Psoas muscle (tissue), 8 donors: ENCODE data around the gene ACAD8. TPM values are rescaled to one million over a fixed set of nuclear protein-coding genes. Genes with fewer than 3 reads are reported as not detected.

ENCODE experiments used
- ATAC-seq, 4 donors: fragments of 200-7000 bp; cut with Tn5 transposase; one replicate each; pipeline ENCODE4 v1.9.1; 2020; ENCODE audit warnings: moderate library complexity in 3 of 4, mild to moderate bottlenecking in 2 of 4
- DNase-seq, 2 donors: peaks; one replicate each; pipeline ENCODE4 v3.0.0-alpha.2; 2020
- H3K27ac ChIP-seq: fragments of 200-600 bp; one replicate; pipeline ENCODE4 v1.8.0; 2022
- H3K27me3 ChIP-seq, 3 donors: fragments of 200-600 bp in 1 of 3; one replicate each; pipeline versions ENCODE4 v1.6.1 to v1.8.0; 2013 to 2022; ENCODE audit warnings: low read length in 2 of 3, mild to moderate bottlenecking in 2 of 3, moderate library complexity in 1 of 3; ENCODE audit not compliant: insufficient read depth in 3 of 3
- H3K36me3 ChIP-seq, 2 donors: fragments of 200-600 bp in 1 of 2; one replicate each; pipeline versions ENCODE4 v1.6.1 to v1.8.0; 2013 to 2022; ENCODE audit warnings: low read depth in 1 of 2, mild to moderate bottlenecking in 1 of 2, moderate library complexity in 1 of 2; ENCODE audit not compliant: insufficient read depth in 1 of 2
- H3K4me1 ChIP-seq: fragments of 200-600 bp; one replicate; pipeline ENCODE4 v1.8.0; 2022
- H3K4me3 ChIP-seq: fragments of 200-600 bp; one replicate; pipeline ENCODE4 v1.8.0; 2022; ENCODE audit warnings: mild to moderate bottlenecking
- H3K9me3 ChIP-seq: fragments of 200-600 bp; one replicate; pipeline ENCODE4 v1.8.0; 2022
- CTCF ChIP-seq: fragments of 200-600 bp; IDR thresholded peaks from one replicate; pipeline ENCODE4 v1.8.0; 2022; ENCODE audit warnings: antibody characterized with exemption
- WGBS, 3 donors: extraction: QIAGEN DNeasy Blood & Tissue Kit; methylation state at CpG; one replicate each; pipeline versions ENCODE4 v1.1.6 to v1.1.7; 2013; 5-methylcytosine and 5-hydroxymethylcytosine counted together
- intact Hi-C, 2 donors: fragments of 100-400 bp; cut with DNase I; formaldehyde crosslinking; loops; one replicate each; pipeline versions ENCODE4 v1.11.0 to v1.14.2; 2022
- polyA plus RNA-seq, 3 donors: library from polyadenylated mRNA; stranded (reverse); fragments of 200-250 nt; gene quantifications; one replicate each; pipeline ENCODE4 v1.2.3, GENCODE V29; 2013
- total RNA-seq, 4 donors: library from RNA; stranded (reverse); fragmentation: NEBNext Ultra II Directional in 2 of 4; extraction: Animal tissue kit (Norgen Biotek cat#: 25700) in 2 of 4; gene quantifications; one replicate each; pipeline versions ENCODE4 v1.2.1 to v1.2.4, GENCODE V29; 2021 to 2023
- donor health status: healthy with polysubstance abuse.
- donor health status: DM: no; HTN: no; CAD: no; lungs with moderate emphysema.
- donor health status: Bipolar disorder and iron deficiency.
- donor health status: healthy.
- donor health status: DM: yes; HTN: yes; CAD: no.
- donor health status: DM: no; HTN: no; CAD: no.
- donor health status: DM: no; HTN: no; CAD: no.
- donor health status: DM: yes; HTN: yes; CAD: no.

Gene ACAD8
- total and polyA plus RNA-seq, 7 donors = 20.4 to 34.6 (median 28.2) TPM

GRCh38 chr11:134313379-134313778, 60.0 kb downstream of the ACAD8 start:
- no peak for ATAC-seq
- 79 to 91% (median 84%) methylated on average over 10 of the region's 10 CpGs for WGBS, 3 donors
- TF ChIP-seq CTCF = no peak
- peaks cover 6% of the 10 kb centered on the region for H3K9me3 ChIP-seq
- intact Hi-C loops = no loop called here
- DNase-seq = no peak
- no peak overlapping the region for H3K27ac ChIP-seq
- no peak overlapping the region for H3K4me3 ChIP-seq
- H3K36me3 ChIP-seq = no peaks in the 10 kb centered on the region
- H3K27me3 ChIP-seq = no peaks in the 10 kb centered on the region
- H3K4me1 ChIP-seq = no peaks in the 10 kb centered on the region

GRCh38 chr11:134313821-134314607, 60.6 kb downstream of the ACAD8 start:
- peaks cover 6% of the 10 kb centered on the region for H3K9me3 ChIP-seq
- TF ChIP-seq CTCF = no peak
- no peaks in the 10 kb centered on the region for H3K27me3 ChIP-seq
- no peak overlapping the region for H3K27ac ChIP-seq
- intact Hi-C loops = no loop called here
- no peak overlapping the region for H3K4me3 ChIP-seq
- 77 to 85% (median 82%) methylated on average over 9 of the region's 9 CpGs for WGBS, 3 donors
- H3K4me1 ChIP-seq = no peaks in the 10 kb centered on the region
- DNase-seq (no peak), ATAC-seq (no peak)
- H3K36me3 ChIP-seq = no peaks in the 10 kb centered on the region

Other genes with a start within 250 kb of the ACAD8 start
- gene JAM3, start 184.5 kb upstream of the ACAD8 start, total RNA-seq = 10 to 100 TPM in 1 of 4 donors, 1 to 10 TPM in 3; 2.4 to 12.7 (median 7.7) TPM
- gene JAM3, start 184.5 kb upstream of the ACAD8 start, polyA plus RNA-seq = 1 to 10 TPM; 3.0 to 5.8 (median 3.9) TPM
- 1 to 10 TPM; 5.3 to 7.6 (median 5.7) TPM for gene NCAPD3, start 29.6 kb upstream of the ACAD8 start, total RNA-seq
- 1 to 10 TPM; 2.8 to 8.7 (median 3.0) TPM for gene NCAPD3, start 29.6 kb upstream of the ACAD8 start, polyA plus RNA-seq
- gene VPS26B, start 28.9 kb upstream of the ACAD8 start, total RNA-seq = 10 to 100 TPM; 12.2 to 21.8 (median 18.5) TPM
- gene VPS26B, start 28.9 kb upstream of the ACAD8 start, polyA plus RNA-seq = 10 to 100 TPM; 14.0 to 34.8 (median 22.7) TPM
- 10 to 100 TPM; 14.9 to 31.6 (median 16.8) TPM for gene THYN1, start 216 bp upstream of the ACAD8 start, total RNA-seq
- gene THYN1, start 216 bp upstream of the ACAD8 start, polyA plus RNA-seq = 10 to 100 TPM; 20.4 to 33.5 (median 26.9) TPM
- not detected for gene GLB1L3, start 22.8 kb downstream of the ACAD8 start, total RNA-seq
- gene GLB1L3, start 22.8 kb downstream of the ACAD8 start, polyA plus RNA-seq = not detected
- gene GLB1L2, start 78.4 kb downstream of the ACAD8 start, total RNA-seq = 1 to 10 TPM in 2 of 4 donors, under 1 TPM in 2; 0.30 to 1.5 (median 0.87) TPM
- 1 to 10 TPM in 1 of 3 donors, under 1 TPM in 2; 0.14 to 1.2 (median 0.91) TPM for gene GLB1L2, start 78.4 kb downstream of the ACAD8 start, polyA plus RNA-seq
- gene B3GAT1, start 158.7 kb downstream of the ACAD8 start, total RNA-seq = under 1 TPM in 1 of 4 donors, not detected in 3; 0.13 TPM
- gene B3GAT1, start 158.7 kb downstream of the ACAD8 start, polyA plus RNA-seq = under 1 TPM; 0.01 to 0.09 (median 0.03) TPM